ENCODE measurements around the gene MANEAL.
A peak's percentile ranks its signal among the peaks of the same experiment; 100 is the strongest.
"Not testable (repeated sequence)": the region's sequence is repeated elsewhere in the genome, so short reads cannot be mapped to it uniquely, and the experiment has no call there.

MANEAL gene

GRCh38 chr1:37793773-37794371 lies at the start of gene MANEAL:
MANEAL (plus strand) TSS chr1:37793847; CDS start chr1:37794183, 336 bp downstream.
- DNase-seq (ENCODE audit: low spot score) = no peak

GRCh38 chr1:37746806-37747205 lies 46.8 kb upstream of the MANEAL start:
- DNase-seq (ENCODE audit: low spot score) = no peak

GRCh38 chr1:37748565-37748964 lies 45.1 kb upstream of the MANEAL start:
- DNase-seq (ENCODE audit: low spot score) = no peak

- DNase-seq (ENCODE audit: low spot score) = no peak
Observed at GRCh38 chr1:37752213-37752582, 41.4 kb upstream of the MANEAL start.

GRCh38 chr1:37752583-37753471 lies 40.8 kb upstream of the MANEAL start:
- no peak for DNase-seq (ENCODE audit: low spot score)

GRCh38 chr1:37753473-37754321 lies 40.0 kb upstream of the MANEAL start:
- no peak for DNase-seq (ENCODE audit: low spot score)

GRCh38 chr1:37755290-37755689 lies 38.4 kb upstream of the MANEAL start:
- DNase-seq (ENCODE audit: low spot score) = no peak

- DNase-seq (ENCODE audit: low spot score) = no peak
Observed at GRCh38 chr1:37755951-37756560, 37.6 kb upstream of the MANEAL start.

- no peak for DNase-seq (ENCODE audit: low spot score)
Observed at GRCh38 chr1:37759451-37759850, 34.2 kb upstream of the MANEAL start.

- DNase-seq (ENCODE audit: low spot score) = no peak
Observed at GRCh38 chr1:37761416-37762095, 32.1 kb upstream of the MANEAL start.

GRCh38 chr1:37762516-37762915 lies 31.1 kb upstream of the MANEAL start:
- no peak for DNase-seq (ENCODE audit: low spot score)

- no peak for DNase-seq (ENCODE audit: low spot score)
Observed at GRCh38 chr1:37763791-37764413, 29.7 kb upstream of the MANEAL start.

GRCh38 chr1:37764414-37764825 lies 29.2 kb upstream of the MANEAL start:
- no peak for DNase-seq (ENCODE audit: low spot score)

GRCh38 chr1:37764888-37765441 lies 28.7 kb upstream of the MANEAL start, which contains the start of gene EPHA10:
EPHA10 (minus strand) TSS chr1:37765120; CDS start chr1:37765066, 54 bp downstream.
- DNase-seq (ENCODE audit: low spot score) = peak; percentile 71

GRCh38 chr1:37765916-37766664 lies 27.6 kb upstream of the MANEAL start:
- DNase-seq (ENCODE audit: low spot score) = no peak

GRCh38 chr1:37767488-37767887 lies 26.2 kb upstream of the MANEAL start:
- DNase-seq (ENCODE audit: low spot score) = no peak

GRCh38 chr1:37771440-37771839 lies 22.2 kb upstream of the MANEAL start:
- DNase-seq (ENCODE audit: low spot score) = not testable (repeated sequence)

GRCh38 chr1:37776946-37777516 lies 16.6 kb upstream of the MANEAL start:
- no peak for DNase-seq (ENCODE audit: low spot score)

GRCh38 chr1:37778654-37779053 lies 15.0 kb upstream of the MANEAL start:
- DNase-seq (ENCODE audit: low spot score) = no peak

All from putamen (tissue), 1 donor.